OCI-LY3 (cell line): ENCODE data around the gene ZNF606.

Source experiments
- H2AFZ ChIP-seq: fragments of 200-600, 300-600 bp; shearing (Covaris generic); 2 replicates; pipeline ENCODE4 v1.6.0; 2014; ENCODE audit warnings: antibody characterized with exemption, low read depth, low read length
- H3K27ac ChIP-seq: fragments of 200-600, 300-600 bp; sonication (generic); 2 replicates; pipeline ENCODE4 v1.5.1; 2014; ENCODE audit warnings: mild to moderate bottlenecking, low read length, moderate library complexity, mixed read lengths
- H3K27me3 ChIP-seq: fragments of 200-600, 300-600 bp; sonication (generic); 2 replicates; pipeline ENCODE4 v1.6.1; 2014; ENCODE audit warnings: low read depth, low read length, mixed read lengths
- H3K36me3 ChIP-seq: fragments of 200-600, 300-600 bp; sonication (generic); replicated peaks from 2 replicates; pipeline ENCODE3; 2014; ENCODE audit warnings: low read depth, low read length, mixed read lengths
- H3K4me1 ChIP-seq: fragments of 300-600, 200-600 bp; sonication (generic); 2 replicates; pipeline ENCODE4 v1.6.1; 2014; ENCODE audit warnings: low read length, mixed read lengths
- H3K4me2 ChIP-seq: fragments of 200-600, 300-600 bp; sonication (generic); 2 replicates; pipeline ENCODE4 v1.6.1; 2014; ENCODE audit warnings: low read length, mixed read lengths
- H3K4me3 ChIP-seq: fragments of 300-600, 200-600 bp; sonication (generic); 2 replicates; pipeline ENCODE4 v1.5.1; 2014; ENCODE audit warnings: antibody characterized with exemption, mild to moderate bottlenecking, low read length, moderate library complexity
- H3K79me2 ChIP-seq: fragments of 300-600, 200-600 bp; shearing (Covaris generic); 2 replicates; pipeline ENCODE4 v1.6.1; 2014; ENCODE audit warnings: mild to moderate bottlenecking, low read length, mixed read lengths
- H3K9ac ChIP-seq: fragments of 300-600, 200-600 bp; shearing (Covaris generic); 2 replicates; pipeline ENCODE4 v1.6.0; 2014; ENCODE audit warnings: mild to moderate bottlenecking, low read length, moderate library complexity
- H3K9me3 ChIP-seq: fragments of 200-600, 300-600 bp; shearing (Covaris generic); 2 replicates; pipeline ENCODE4 v1.6.1; 2014; ENCODE audit warnings: low read length, mixed read lengths; ENCODE audit not compliant: insufficient read depth
- H4K20me1 ChIP-seq: fragments of 200-600, 300-600 bp; sonication (generic); 2 replicates; pipeline ENCODE4 v1.6.1; 2016; ENCODE audit warnings: low read length, mixed read lengths; ENCODE audit not compliant: insufficient read depth
- EZH2phosphoT487 ChIP-seq: fragments of 200-600 bp; shearing (Covaris generic); IDR thresholded peaks from 2 replicates; pipeline ENCODE4 v1.6.1; 2018; ENCODE audit warnings: antibody characterized with exemption, mixed run types, low read depth
- TF ChIP-seq, protein P1 (sequence below): fragments of 200-600, 300-600 bp; sonication (generic); IDR thresholded peaks from 2 replicates; pipeline ENCODE4 v1.5.1; 2014; ENCODE audit warnings: antibody characterized with exemption, low read length, low read depth

The ZNF606 gene

DNA sequence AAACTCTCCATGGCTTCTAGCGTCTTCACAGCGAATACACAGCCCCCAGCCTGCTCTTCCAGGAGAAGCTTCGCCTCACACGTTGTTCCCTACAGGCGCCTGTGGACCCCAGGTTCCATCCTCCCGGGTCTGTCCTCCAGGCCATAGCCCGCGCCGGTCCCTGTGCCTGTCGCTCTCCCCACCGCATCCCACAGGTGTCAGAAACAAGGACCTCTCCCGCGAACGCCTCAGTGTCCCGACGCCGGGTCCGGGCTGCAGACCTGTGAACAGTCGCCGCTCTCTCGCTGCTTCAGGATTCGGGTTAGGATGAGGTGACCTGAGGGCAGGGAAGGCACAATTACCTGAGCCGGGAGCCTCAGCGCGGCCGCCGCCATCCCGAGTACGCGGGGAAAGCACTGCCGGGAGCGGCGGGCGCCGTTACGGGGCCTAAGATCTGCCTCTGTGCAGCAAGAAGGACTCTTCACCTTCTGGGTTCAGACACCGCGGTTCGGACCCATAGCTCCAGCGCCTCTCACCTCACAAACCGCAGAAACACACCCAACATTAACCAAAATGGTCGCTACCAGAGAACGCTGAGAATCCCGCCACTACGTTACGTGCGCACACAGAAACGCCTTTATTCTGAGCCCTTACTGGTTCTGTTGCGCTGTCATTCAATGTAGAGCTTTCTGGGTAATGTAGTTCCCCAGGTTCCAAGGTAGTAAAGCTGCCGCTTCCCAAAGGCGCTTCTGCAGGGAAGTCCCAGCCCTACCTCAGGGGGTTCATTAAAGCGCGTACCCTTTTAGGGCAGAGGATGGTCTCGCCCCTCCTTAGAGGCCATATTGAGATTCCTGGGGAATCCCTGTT is 67.6 kb downstream of the ZNF606 start, which contains the start of gene ZNF418:
Gene ZNF418 (minus strand): TSS at position 583 of the 846 bp plus-strand sequence. CDS start 1,580 bp downstream, outside the sequence.
- no peaks in the 10 kb centered on the region for H3K79me2 ChIP-seq
- no peak within 1 kb of the TSS for H2AFZ ChIP-seq
- H3K9me3 ChIP-seq, result peaks cover 33% of the 10 kb centered on the region
- peaks cover 40% of the 10 kb centered on the region for H3K36me3 ChIP-seq
- no peak within 1 kb of the TSS for H3K9ac ChIP-seq
- no peak within 1 kb of the TSS for H3K4me3 ChIP-seq
- no peaks in the 10 kb centered on the region for H3K4me1 ChIP-seq
- TF ChIP-seq, protein P1, sequence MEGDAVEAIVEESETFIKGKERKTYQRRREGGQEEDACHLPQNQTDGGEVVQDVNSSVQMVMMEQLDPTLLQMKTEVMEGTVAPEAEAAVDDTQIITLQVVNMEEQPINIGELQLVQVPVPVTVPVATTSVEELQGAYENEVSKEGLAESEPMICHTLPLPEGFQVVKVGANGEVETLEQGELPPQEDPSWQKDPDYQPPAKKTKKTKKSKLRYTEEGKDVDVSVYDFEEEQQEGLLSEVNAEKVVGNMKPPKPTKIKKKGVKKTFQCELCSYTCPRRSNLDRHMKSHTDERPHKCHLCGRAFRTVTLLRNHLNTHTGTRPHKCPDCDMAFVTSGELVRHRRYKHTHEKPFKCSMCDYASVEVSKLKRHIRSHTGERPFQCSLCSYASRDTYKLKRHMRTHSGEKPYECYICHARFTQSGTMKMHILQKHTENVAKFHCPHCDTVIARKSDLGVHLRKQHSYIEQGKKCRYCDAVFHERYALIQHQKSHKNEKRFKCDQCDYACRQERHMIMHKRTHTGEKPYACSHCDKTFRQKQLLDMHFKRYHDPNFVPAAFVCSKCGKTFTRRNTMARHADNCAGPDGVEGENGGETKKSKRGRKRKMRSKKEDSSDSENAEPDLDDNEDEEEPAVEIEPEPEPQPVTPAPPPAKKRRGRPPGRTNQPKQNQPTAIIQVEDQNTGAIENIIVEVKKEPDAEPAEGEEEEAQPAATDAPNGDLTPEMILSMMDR, result no peak
- TF ChIP-seq EZH2phosphoT487, result no peak
- H3K4me2 ChIP-seq, result no peak within 1 kb of the TSS
- no peak within 1 kb of the TSS for H3K27ac ChIP-seq
- no peaks in the 10 kb centered on the region for H4K20me1 ChIP-seq
- H3K27me3 ChIP-seq, result no peaks in the 10 kb centered on the region

DNA sequence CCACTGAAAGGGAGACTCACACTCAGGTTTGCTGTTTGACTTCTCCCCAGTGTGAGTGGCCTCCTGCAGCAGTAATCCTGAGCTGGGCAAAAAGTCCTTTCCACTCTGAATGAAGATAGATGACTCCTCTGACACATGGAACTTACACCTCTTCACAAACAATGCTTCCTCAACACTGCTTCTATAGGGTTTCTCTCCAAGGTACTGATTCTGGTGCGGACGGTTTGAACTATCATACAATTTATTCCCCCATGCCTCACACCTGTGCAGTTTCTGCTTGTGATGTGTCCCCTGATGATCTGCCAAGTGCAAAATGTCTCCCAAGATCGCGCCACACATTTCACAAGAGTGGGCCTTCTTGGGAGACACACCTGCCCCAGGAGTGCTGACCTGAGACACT is 75.0 kb downstream of the ZNF606 start:
- Histone ChIP-seq H3K79me2 (no peaks in the 10 kb centered on the region), H3K9ac (no peak overlapping the region), H3K9me3 (no peaks in the 10 kb centered on the region; the same call in 1 of the 2 replicates), H3K4me1 (no peaks in the 10 kb centered on the region), H3K4me3 (no peak overlapping the region), H3K4me2 (no peak overlapping the region), H2AFZ (no peak overlapping the region), H3K36me3 (peaks cover 4% of the 10 kb centered on the region), H3K27me3 (no peaks in the 10 kb centered on the region), H4K20me1 (no peaks in the 10 kb centered on the region), H3K27ac (no peak overlapping the region)
- TF ChIP-seq, protein P1, result no peak
- no peak for TF ChIP-seq EZH2phosphoT487
